GM23338 (cell line): ENCODE data around the gene TRIO.

Experiments used
- EZH2phosphoT487 ChIP-seq: fragments of 200-600 bp; sonication (generic); IDR thresholded peaks from one replicate; pipeline ENCODE4 v1.8.1; 2018; ENCODE audit warnings: antibody characterized with exemption; ENCODE audit not compliant: unreplicated experiment
- POLR2AphosphoS5 ChIP-seq: IDR thresholded peaks from 2 replicates; pipeline ENCODE4 v1.6.1; 2016; ENCODE audit warnings: antibody characterized with exemption, low read depth
- ZNF114 ChIP-seq: fragments of 250-450 bp; sonication (Bioruptor Pico); IDR thresholded peaks from 2 replicates; pipeline ENCODE4 v1.5.0; 2020; ENCODE audit warnings: mild to moderate bottlenecking, moderate library complexity
- ZNF331 ChIP-seq: fragments of 250-450 bp; sonication (Bioruptor Pico); IDR thresholded peaks from 2 replicates; pipeline ENCODE4 v1.5.0; 2020; ENCODE audit warnings: low read depth, mild to moderate bottlenecking, moderate library complexity
- TF ChIP-seq, protein P1 (sequence below), 2 experiments: fragments of 200-600 bp in 1 of 2; sonication (generic) in 1 of 2; conservative IDR thresholded peaks; 2 replicates each; pipeline versions ENCODE4 v1.5.1 to v1.6.1; 2016 to 2017; ENCODE audit warnings: antibody characterized with exemption in 2 of 2, low read depth in 2 of 2, mild to moderate bottlenecking in 2 of 2, moderate library complexity in 1 of 2

DNA sequence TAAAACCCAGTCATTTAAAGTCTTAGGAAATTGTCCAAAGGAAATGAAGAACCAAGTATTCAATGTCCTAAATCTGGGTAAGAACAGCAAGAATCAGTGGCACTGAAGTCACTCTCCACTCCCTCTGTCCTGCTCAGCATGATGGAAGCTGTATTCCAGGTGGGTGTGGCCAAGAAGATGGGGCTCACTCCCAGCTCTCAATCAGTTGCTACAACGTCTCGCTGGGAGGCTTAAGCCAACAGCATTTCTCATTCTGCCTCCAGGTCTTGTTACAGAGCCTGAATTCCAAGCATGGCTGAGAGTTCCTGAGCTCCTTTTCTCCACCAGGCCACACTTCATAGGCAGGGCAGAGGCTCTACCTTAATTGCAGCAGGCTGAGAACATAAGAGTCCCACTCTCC is 41.2 kb upstream of the TRIO start:
- TF ChIP-seq, protein P1, sequence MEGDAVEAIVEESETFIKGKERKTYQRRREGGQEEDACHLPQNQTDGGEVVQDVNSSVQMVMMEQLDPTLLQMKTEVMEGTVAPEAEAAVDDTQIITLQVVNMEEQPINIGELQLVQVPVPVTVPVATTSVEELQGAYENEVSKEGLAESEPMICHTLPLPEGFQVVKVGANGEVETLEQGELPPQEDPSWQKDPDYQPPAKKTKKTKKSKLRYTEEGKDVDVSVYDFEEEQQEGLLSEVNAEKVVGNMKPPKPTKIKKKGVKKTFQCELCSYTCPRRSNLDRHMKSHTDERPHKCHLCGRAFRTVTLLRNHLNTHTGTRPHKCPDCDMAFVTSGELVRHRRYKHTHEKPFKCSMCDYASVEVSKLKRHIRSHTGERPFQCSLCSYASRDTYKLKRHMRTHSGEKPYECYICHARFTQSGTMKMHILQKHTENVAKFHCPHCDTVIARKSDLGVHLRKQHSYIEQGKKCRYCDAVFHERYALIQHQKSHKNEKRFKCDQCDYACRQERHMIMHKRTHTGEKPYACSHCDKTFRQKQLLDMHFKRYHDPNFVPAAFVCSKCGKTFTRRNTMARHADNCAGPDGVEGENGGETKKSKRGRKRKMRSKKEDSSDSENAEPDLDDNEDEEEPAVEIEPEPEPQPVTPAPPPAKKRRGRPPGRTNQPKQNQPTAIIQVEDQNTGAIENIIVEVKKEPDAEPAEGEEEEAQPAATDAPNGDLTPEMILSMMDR (conservative IDR thresholded peaks at IDR 0.05; ENCODE audit: low read depth in 2 of 2) = no peak
- TF ChIP-seq ZNF114 (CRISPR knock-in tag) (no peak), POLR2AphosphoS5 (no peak), ZNF331 (no peak), EZH2phosphoT487 (no peak)
